Measurements from ENCODE around the gene MCF2L.
"Not testable (repeated sequence)": the region's sequence is repeated elsewhere in the genome, so short reads cannot be mapped to it uniquely, and the experiment has no call there.

The MCF2L gene

DNA sequence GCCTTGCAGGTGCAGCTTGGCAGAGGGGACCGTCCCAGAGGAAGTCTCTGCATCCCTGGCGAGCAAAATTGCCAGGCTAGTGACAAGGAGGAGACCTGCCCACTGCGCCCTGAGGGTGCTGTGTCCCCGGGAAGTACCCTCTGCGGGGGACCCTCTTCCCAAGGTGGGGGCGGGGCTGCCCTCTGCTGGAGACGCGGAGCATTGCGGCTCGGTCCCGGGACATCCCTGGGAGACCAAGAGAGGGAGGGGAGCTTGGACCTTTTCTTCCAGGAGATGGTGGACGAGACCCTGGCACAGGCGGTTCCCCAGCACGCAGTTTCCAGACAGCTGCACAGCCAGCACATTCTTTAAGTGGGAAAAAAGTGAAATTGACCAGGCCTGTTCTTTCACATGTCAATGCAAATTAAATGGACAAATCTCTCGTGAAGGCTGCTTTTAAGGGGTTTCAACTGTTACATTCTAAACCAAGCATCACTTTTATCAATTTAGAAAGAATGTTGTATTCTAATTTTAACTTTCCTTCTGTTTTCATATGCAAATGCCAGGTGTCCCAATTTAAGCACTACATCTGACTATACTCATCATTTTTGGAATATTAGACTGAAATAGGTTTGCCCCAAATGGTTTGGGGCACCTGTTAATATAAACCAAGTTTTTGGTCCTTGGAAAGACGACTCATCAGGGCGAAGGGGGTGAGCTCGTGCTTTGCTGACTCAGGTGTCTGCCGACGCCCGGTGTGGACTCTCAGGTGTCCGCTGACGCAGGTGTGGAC is 60.7 kb downstream of the MCF2L start:
- peak; percentile 13 to 32 for DNase-seq (ENCODE audit: low read depth in 1 of 2, low spot score in 1 of 2)

DNA sequence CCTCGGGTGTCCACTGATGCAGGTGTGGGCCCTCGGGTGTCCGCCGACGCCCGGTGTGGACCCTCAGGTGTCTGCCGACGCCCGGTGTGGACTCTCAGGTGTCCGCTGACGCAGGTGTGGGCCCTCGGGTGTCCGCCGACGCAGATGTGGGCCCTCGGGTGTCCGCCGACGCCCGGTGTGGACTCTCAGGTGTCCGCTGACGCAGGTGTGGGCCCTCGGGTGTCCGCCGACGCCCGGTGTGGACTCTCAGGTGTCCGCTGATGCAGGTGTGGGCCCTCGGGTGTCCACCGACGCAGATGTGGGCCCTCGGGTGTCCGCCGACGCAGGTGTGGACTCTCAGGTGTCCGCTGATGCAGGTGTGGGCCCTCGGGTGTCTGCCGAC is 61.2 kb downstream of the MCF2L start:
- DNase-seq (ENCODE audit: low read depth in 1 of 2, low spot score in 1 of 2): not testable (repeated sequence)

DNA sequence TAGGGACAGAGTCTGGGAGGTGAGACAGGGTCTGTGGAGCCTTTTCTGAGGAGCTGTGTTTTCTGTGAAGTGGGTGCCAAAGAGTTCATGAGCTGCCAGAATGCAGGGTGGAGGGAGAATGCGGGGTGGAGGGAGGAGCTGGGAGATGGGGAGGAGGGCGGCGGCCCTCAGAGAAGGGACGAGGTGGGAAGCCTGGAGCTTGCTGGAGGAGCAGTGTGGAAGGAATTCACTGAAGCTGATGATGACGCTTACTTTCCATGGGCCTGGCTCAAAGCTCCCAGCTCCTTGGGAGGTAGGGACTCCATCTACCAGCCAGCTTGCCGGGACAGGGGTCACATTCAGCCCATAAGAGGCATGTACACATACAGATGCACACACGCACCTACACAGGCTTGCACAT is 62.5 kb downstream of the MCF2L start:
- no peak for DNase-seq (ENCODE audit: low read depth in 1 of 2, low spot score in 1 of 2)

DNA sequence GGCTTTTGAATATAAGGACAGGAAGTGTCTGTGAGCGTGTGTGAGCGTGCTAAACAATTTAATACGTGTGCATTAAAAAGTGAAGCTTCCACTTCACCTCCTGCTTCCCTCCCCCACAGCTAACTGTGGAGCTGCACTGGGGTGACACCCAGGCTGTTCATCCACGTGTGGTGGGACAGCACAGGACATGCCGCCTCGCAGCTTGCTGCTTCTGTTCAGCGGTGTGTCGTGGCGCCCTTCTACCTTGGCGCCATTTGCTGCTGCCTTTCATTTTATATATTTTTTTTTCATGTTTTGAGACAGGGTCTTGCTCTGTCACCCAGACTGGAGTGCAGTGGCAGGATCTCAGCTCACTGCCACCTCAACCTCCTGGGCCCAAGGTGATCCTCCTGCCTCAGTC is 63.3 kb downstream of the MCF2L start:
- DNase-seq (ENCODE audit: low read depth in 1 of 2, low spot score in 1 of 2): no peak

GRCh38 chr13:113033054-113033850 is 64.2 kb downstream of the MCF2L start:
- no peak for DNase-seq (ENCODE audit: low read depth in 1 of 2, low spot score in 1 of 2)

DNA sequence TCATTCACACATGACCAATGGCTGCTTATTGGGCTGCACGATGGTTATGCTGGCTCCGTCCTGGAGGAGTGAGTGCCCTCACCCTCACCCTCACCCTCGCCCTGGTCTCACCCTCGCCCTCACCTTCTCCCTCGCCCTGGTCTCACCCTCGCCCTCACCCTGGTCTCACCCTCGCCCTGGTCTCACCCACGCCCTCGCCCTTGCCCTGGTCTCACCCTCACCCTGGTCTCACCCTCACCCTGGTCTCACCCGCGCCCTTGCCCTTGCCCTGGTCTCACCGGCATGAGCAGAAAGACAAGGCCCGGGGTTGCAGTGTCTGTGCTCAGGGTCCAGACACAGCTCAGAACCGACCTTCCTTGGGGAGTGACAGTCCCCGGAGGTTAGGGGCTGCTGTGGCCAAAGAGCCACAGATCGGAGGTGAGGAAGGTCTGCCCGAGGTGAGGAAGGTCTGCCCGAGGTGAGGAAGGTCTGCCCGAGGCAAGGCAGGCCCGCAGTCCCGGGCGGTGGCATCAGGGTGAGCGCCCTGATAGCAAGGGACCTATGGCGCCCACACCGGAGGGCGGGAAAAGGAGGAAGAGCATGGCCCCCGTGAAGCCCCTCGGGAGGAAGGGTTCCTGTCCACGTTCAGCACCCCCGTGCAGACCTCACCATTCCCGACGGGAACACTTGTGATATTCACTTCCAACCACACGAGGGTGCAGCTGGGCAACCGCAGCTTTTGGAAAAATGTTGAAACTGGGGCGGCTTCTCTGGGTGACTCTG is 65.6 kb downstream of the MCF2L start:
- DNase-seq (ENCODE audit: low read depth in 1 of 2, low spot score in 1 of 2): no peak

GRCh38 chr13:113035213-113035800 is 66.3 kb downstream of the MCF2L start:
- DNase-seq (ENCODE audit: low read depth in 1 of 2, low spot score in 1 of 2): no peak

DNA sequence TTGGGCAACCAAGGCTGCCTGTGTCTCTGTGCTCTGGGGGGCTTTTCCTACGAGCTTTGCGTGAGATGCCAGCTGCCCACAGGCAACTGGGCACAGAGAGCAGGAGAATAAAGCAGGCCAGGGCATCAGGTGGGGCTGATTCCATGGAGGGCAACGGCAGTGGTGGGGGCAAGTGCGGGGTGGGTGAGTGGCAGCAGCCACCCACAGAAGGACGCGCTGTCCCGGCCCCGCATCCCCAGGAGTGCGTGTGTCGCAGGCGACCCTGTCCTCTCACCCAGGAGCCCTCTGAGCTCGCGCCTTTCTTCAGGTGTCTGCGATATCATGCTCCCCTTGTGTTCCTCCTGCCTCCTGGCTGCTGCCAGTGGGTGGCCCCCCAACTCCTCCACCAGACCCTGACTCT is 67.4 kb downstream of the MCF2L start:
- no peak for DNase-seq (ENCODE audit: low read depth in 1 of 2, low spot score in 1 of 2)

DNA sequence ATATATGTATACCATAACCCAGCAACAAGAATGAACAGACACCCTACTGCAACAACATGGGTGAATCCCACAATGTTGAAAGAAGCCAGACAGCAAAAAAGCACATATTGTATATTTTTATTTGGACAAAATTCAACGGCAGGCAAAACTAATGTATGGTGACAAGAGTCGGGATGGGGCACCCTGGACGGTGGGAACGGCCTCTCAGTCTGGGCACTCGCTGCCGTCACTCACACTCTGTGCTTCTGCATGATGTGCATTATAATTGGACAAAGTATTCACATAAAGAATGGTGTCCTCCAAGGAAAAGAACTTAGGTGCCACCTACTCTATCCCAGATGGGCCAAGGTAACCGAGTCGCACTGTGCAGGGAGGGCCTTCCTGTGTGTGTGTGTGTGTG is 71.0 kb downstream of the MCF2L start:
- DNase-seq (ENCODE audit: low read depth in 1 of 2, low spot score in 1 of 2): no peak

- no peak for DNase-seq (ENCODE audit: low read depth in 1 of 2, low spot score in 1 of 2)
Measured at GRCh38 chr13:113040597-113041292, 71.7 kb downstream of the MCF2L start.

DNA sequence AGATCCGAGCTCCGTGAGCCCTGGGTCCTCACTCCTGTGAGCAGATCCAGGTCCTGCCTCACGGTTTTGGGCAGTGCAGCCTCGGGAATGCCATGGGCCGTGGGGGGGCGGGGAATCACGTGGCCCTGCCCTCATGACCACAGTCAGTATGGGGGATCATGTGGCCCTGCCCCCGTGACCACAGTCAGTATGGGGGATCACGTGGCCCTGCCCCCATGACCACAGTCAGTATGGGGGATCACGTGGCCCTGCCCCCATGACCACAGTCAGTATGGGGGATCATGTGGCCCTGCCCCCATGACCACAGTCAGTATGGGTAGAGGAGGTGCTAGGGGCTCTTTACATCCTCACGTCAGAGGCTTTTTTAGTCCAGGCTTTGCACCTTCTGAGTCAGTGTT is 72.3 kb downstream of the MCF2L start:
- no peak for DNase-seq (ENCODE audit: low read depth in 1 of 2, low spot score in 1 of 2)

GRCh38 chr13:113041896-113042295 is 72.9 kb downstream of the MCF2L start:
- no peak for DNase-seq (ENCODE audit: low read depth in 1 of 2, low spot score in 1 of 2)

DNA sequence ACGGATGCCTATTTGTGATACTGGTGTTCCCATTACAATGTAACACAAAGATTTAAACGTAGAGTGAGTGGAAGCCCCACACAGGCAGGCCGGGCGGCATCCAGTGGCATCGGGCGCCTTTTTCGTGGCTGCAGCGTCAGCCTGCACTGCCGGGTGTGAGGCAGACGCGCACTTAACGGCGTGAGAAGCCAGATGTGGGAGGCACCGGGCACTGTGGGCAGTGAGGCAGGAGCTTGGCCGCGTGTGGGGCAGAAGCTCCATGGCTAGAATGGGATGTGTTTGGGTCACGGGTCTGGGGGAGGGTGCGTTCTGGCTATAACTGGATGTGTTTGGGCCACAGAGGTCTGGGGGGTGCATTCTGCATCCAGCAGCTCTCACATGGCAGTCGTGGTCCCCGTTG is 73.4 kb downstream of the MCF2L start:
- no peak for DNase-seq (ENCODE audit: low read depth in 1 of 2, low spot score in 1 of 2)

DNA sequence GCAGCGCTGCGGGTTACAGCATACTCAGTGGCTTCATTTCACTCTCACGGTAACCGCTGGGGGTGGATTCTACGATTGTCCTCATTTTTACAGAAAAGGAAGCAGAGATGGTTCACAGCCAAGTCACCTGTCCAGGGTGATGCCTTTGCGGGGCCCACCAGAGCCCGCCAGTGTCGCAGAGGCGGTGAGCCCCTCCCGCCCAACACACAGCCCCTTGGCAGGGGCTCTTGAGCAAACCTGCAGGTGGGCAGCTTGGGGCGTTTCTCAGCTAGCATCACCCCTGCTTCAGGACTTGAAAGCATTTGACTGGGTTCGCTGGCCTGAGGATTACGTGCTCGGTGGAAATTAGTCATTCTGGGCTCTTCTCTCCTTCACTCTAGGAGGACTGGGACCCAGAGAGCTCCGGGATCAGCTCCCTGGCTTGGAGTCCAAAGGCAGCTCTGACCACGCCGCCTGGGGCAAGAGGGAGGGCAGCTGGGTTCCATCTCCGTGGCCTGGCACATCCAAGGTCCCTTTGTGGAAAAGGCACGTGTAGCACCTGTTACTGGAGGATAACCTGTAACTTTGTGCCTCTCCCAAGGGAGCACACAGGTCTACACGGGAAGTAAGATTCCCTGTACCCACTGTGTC is 74.1 kb downstream of the MCF2L start:
- no peak for DNase-seq (ENCODE audit: low read depth in 1 of 2, low spot score in 1 of 2)

- no peak for DNase-seq (ENCODE audit: low read depth in 1 of 2, low spot score in 1 of 2)
Measured at GRCh38 chr13:113043931-113044330, 74.9 kb downstream of the MCF2L start.

- DNase-seq (ENCODE audit: low read depth in 1 of 2, low spot score in 1 of 2): no peak
Measured at GRCh38 chr13:113044391-113045114, 75.5 kb downstream of the MCF2L start.

DNA sequence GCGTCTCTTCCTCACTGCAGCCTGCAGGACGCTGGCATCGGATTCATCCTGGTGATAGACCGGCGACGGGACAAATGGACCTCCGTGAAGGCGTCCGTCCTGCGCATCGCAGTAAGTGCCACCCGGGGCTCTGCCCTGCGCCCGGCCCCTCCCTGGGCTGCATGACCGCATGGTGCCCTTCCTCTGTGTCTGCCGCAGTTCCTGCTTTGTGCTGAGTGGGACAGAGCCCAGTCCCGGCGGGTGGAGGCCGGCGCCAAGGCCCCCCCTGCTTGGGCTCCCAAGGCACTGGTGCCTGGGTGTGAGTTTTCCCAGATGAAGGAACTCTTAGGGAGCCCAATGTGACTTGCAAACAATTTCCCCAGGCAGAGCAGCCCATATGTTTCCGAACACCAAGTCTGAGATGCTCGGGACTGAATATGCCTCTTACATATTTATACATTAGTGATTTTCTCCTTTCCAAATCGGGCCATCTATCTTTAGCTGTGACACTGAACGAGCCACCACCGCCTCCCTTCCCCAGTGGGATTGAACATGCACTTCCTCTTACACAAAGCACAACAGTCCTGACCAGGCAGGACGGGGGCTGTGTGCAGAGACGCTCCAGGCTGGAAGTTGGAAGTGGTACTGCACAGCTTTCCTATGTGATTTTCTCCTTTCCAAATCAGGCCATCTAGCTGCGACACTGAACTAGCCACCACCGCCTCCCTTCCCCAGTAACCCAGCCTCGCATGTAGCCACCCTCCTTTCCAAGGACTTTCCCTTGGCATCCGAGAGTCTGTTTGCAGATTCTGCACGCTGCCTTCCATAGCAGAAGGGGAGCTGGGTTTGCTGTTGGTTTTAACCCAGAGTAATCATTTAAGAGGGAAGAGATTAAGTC is 76.5 kb downstream of the MCF2L start:
- DNase-seq (ENCODE audit: low read depth in 1 of 2, low spot score in 1 of 2): no peak

DNA sequence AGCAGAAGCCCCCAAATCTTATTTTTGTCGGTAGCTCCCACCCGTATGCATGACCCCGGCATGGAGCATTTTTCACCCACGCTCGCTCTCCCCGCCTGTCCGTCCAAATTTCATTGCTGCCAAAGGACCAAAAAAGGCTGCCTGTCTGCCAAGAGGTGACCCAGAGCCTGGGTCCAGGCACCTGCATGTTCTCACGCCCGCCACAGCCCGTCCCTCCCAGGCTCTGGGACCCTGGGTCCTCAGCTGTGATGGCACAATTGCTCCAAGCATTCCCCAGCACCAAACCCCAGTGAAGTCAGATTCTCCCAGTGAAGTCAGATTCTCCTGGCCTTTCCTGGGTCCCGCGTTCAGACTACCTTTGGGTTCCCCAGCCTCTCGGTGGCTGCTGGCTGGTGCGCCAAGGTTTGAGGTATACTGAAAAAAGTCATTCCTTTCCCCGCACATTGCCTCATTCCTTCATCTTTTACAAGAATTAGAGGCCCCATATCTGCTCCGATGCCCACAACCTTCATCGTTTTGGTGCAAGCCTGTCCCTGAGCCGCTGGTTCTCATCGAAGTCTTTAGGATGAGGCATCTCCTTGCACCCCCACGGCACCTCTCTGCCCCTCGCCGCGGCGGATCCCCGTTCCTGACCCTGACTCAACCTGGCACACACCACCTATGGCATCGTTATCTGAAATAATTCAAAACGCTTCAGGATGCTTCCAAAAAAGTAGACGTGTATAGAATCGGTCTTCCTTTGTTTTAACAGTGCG is 77.3 kb downstream of the MCF2L start:
- no peak for DNase-seq (ENCODE audit: low read depth in 1 of 2, low spot score in 1 of 2)

Data from activated T-helper 1 cell treated with anti-CD3 and anti-CD28 coated beads, Interleukin-2, amount 50 U/mL, for 16 hours (primary cell).